OCI-LY7 (cell line): Measurements from ENCODE around the gene SH3PXD2A. TPM values are rescaled to one million over a fixed set of nuclear protein-coding genes. Genes with fewer than 3 reads are reported as not detected.

ENCODE experiments used
- BruUV-seq: library from RNA; stranded (reverse); fragments of 400-500 nt; replicated peaks from 2 replicates; lab custom pipeline; 2021; lab: Mats Ljungman, UMichigan
- CTCF ChIA-PET: fragments of 300-600 bp; sonication (Branson Sonifier 250); formaldehyde crosslinking; loops from one replicate; lab custom pipeline; 2022; ENCODE audit warnings: antibody characterized with exemption; ENCODE audit not compliant: unreplicated experiment; lab: Charles Lee
- POLR2A ChIA-PET: fragments of 300-600 bp; sonication (Branson Sonifier 250); formaldehyde crosslinking; loops from one replicate; lab custom pipeline; 2022; ENCODE audit warnings: antibody characterized with exemption; lab: Charles Lee
- DNase-seq: peaks from one replicate; pipeline ENCODE4 v3.0.0-alpha.2; 2015; ENCODE audit warnings: low spot score
- H2AFZ ChIP-seq: fragments of 200-600 bp; sonication (generic), shearing (Covaris generic); 2 replicates; pipeline ENCODE4 v1.6.1; 2014; ENCODE audit warnings: mild to moderate bottlenecking, antibody characterized with exemption, low read length, moderate library complexity
- H3K27ac ChIP-seq: fragments of 200-600 bp; sonication (generic); 2 replicates; pipeline ENCODE4 v1.5.1; 2014; ENCODE audit warnings: mixed run types, low read depth, mild to moderate bottlenecking, moderate library complexity, low read length, inconsistent platforms; ENCODE audit not compliant: poor library complexity, severe bottlenecking
- H3K36me3 ChIP-seq: fragments of 200-600 bp; sonication (generic); 2 replicates; pipeline ENCODE4 v1.6.1; 2014; ENCODE audit warnings: mild to moderate bottlenecking, antibody characterized with exemption, low read length, moderate library complexity, mixed read lengths; ENCODE audit not compliant: insufficient read depth
- H3K4me1 ChIP-seq: fragments of 200-600 bp; sonication (generic); 2 replicates; pipeline ENCODE4 v1.5.1; 2014; ENCODE audit warnings: mild to moderate bottlenecking, low read length; ENCODE audit not compliant: insufficient read depth, poor library complexity, severe bottlenecking
- H3K4me2 ChIP-seq: fragments of 200-600 bp; sonication (generic); 2 replicates; pipeline ENCODE4 v1.6.1; 2014; ENCODE audit warnings: mild to moderate bottlenecking, low read length
- H3K4me3 ChIP-seq: fragments of 200-600 bp; sonication (generic); 2 replicates; pipeline ENCODE4 v1.5.1; 2014; ENCODE audit warnings: mild to moderate bottlenecking, low read depth, low read length; ENCODE audit not compliant: poor library complexity, severe bottlenecking
- H3K79me2 ChIP-seq: fragments of 200-600 bp; sonication (generic); 2 replicates; pipeline ENCODE4 v1.6.1; 2016; ENCODE audit warnings: low read depth, mild to moderate bottlenecking, low read length, moderate library complexity, mixed read lengths; ENCODE audit not compliant: insufficient read depth
- H3K9me2 ChIP-seq: fragments of 200-600 bp; sonication (generic); 2 replicates; pipeline ENCODE4 v1.6.1; 2016; ENCODE audit warnings: mild to moderate bottlenecking, low read length, mixed read lengths; ENCODE audit not compliant: insufficient read depth
- H3K9me3 ChIP-seq: fragments of 200-600 bp; sonication (generic); 2 replicates; pipeline ENCODE4 v1.6.1; 2014; ENCODE audit warnings: mild to moderate bottlenecking, mixed run types, low read length, mixed read lengths
- H4K20me1 ChIP-seq: fragments of 200-600 bp; sonication (generic); 2 replicates; pipeline ENCODE4 v1.6.1; 2014; ENCODE audit warnings: mild to moderate bottlenecking, antibody characterized with exemption, low read length, moderate library complexity, mixed read lengths; ENCODE audit not compliant: insufficient read depth
- EZH2phosphoT487 ChIP-seq: fragments of 200-600 bp; sonication (generic); IDR thresholded peaks from 2 replicates; pipeline ENCODE4 v1.6.1; 2018; ENCODE audit warnings: low read depth, borderline replicate concordance, mild to moderate bottlenecking, mixed run types, antibody characterized with exemption, low read length, moderate library complexity, mixed read lengths
- intact Hi-C: fragments of 100-400 bp; cut with micrococcal nuclease; formaldehyde crosslinking; loops from one replicate; pipeline ENCODE4 v1.10.0; 2022; ENCODE audit not compliant: unreplicated experiment
- total RNA-seq, 2 experiments: library from RNA; depleted of rRNA in 1 of 2; stranded (reverse); fragments of >200 nt in 1 of 2; shearing (Covaris generic) in 1 of 2; gene quantifications; 2 replicates each; pipeline ENCODE4 v1.2.3, GENCODE V29; 2014 to 2022
- TF ChIP-seq, protein P1 (sequence below): fragments of 200-600 bp; sonication (generic); conservative IDR thresholded peaks from 2 replicates; pipeline ENCODE4 v1.5.1; 2014; ENCODE audit warnings: mild to moderate bottlenecking, antibody characterized with exemption, low read length, moderate library complexity, mixed read lengths

Gene SH3PXD2A
- total RNA-seq, 2 experiments from 2014 or later, result 0.85 to 5.9 TPM

DNA sequence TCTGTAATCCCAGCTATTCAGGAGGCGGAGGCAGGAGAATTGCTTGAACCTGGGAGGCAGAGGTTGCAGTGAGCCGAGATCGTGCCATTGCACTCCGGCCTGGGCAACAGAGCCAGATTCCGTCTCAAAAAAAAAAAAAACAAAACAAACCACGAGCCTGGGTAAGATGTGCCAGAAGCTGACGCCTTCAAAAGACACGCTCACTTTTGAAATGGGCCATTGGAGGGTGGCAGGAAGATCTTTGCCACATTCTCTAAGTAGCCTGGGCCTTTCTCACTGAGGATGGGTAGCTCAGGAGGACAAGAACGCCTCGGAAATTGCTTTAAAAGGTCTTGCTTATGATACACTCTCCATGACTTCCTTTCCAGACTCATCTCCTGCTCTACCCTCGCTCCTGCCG lies 172.7 kb downstream of the SH3PXD2A start:
- H3K36me3 ChIP-seq, result no peaks in the 10 kb centered on the region
- no peak overlapping the region for H3K4me2 ChIP-seq
- peaks cover 24% of the 10 kb centered on the region for H3K4me1 ChIP-seq
- H3K9me3 ChIP-seq, result no peaks in the 10 kb centered on the region
- intact Hi-C loops, result no loop called here
- H3K4me3 ChIP-seq, result no peak overlapping the region
- no peak for TF ChIP-seq EZH2phosphoT487
- TF ChIP-seq, protein P1, sequence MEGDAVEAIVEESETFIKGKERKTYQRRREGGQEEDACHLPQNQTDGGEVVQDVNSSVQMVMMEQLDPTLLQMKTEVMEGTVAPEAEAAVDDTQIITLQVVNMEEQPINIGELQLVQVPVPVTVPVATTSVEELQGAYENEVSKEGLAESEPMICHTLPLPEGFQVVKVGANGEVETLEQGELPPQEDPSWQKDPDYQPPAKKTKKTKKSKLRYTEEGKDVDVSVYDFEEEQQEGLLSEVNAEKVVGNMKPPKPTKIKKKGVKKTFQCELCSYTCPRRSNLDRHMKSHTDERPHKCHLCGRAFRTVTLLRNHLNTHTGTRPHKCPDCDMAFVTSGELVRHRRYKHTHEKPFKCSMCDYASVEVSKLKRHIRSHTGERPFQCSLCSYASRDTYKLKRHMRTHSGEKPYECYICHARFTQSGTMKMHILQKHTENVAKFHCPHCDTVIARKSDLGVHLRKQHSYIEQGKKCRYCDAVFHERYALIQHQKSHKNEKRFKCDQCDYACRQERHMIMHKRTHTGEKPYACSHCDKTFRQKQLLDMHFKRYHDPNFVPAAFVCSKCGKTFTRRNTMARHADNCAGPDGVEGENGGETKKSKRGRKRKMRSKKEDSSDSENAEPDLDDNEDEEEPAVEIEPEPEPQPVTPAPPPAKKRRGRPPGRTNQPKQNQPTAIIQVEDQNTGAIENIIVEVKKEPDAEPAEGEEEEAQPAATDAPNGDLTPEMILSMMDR, result no peak
- ChIA-PET POLR2A (no interaction called here), CTCF (no interaction called here)
- no peak for DNase-seq
- no peaks in the 10 kb centered on the region for H3K79me2 ChIP-seq
- no peak overlapping the region for H3K27ac ChIP-seq
- H4K20me1 ChIP-seq, result no peaks in the 10 kb centered on the region
- no peaks in the 10 kb centered on the region for H3K9me2 ChIP-seq
- H2AFZ ChIP-seq, result no peak overlapping the region
- no TSS peak for BruUV-seq

- Histone ChIP-seq H3K27ac (no peak overlapping the region), H3K4me2 (no peak overlapping the region), H3K9me3 (no peaks in the 10 kb centered on the region), H3K4me3 (no peak overlapping the region), H4K20me1 (no peaks in the 10 kb centered on the region), H3K4me1 (peaks cover 32% of the 10 kb centered on the region), H3K36me3 (no peaks in the 10 kb centered on the region), H3K79me2 (no peaks in the 10 kb centered on the region), H3K9me2 (no peaks in the 10 kb centered on the region), H2AFZ (no peak overlapping the region)
- TF ChIP-seq, protein P1, result no peak
- no peak for TF ChIP-seq EZH2phosphoT487
- ChIA-PET CTCF (no interaction called here), POLR2A (no interaction called here)
- no peak for DNase-seq
- intact Hi-C loops, result no loop called here
- no TSS peak for BruUV-seq
Observed at GRCh38 chr10:103681617-103682399, 173.6 kb downstream of the SH3PXD2A start.

- H3K9me2 ChIP-seq, result no peaks in the 10 kb centered on the region
- POLR2A ChIA-PET, result interaction anchor here (0.6 kb wide), 1 partner anchor 74 kb away, joined by 3 read pairs; no protein-coding TSS in a partner anchor
- CTCF ChIA-PET, result no interaction called here
- no peak overlapping the region for H3K4me2 ChIP-seq
- no peaks in the 10 kb centered on the region for H3K9me3 ChIP-seq
- TF ChIP-seq, protein P1, result no peak
- TF ChIP-seq EZH2phosphoT487, result no peak
- intact Hi-C loops, result no loop called here
- no peak overlapping the region for H3K27ac ChIP-seq
- H3K79me2 ChIP-seq, result no peaks in the 10 kb centered on the region
- no peaks in the 10 kb centered on the region for H4K20me1 ChIP-seq
- H3K4me3 ChIP-seq, result no peak overlapping the region
- H3K4me1 ChIP-seq, result peaks cover 37% of the 10 kb centered on the region
- no TSS peak for BruUV-seq
- no peaks in the 10 kb centered on the region for H3K36me3 ChIP-seq
- H2AFZ ChIP-seq, result no peak overlapping the region
- no peak for DNase-seq
Observed at GRCh38 chr10:103680869-103681236, 174.5 kb downstream of the SH3PXD2A start.
